IMR-90 (cell line): ENCODE measurements around the gene HOXC12. TPM values are rescaled to one million over a fixed set of nuclear protein-coding genes. Genes with fewer than 3 reads are reported as not detected.

Source experiments
- ATAC-seq: fragments of 200-7000 bp; cut with Tn5 transposase; 2 replicates; pipeline ENCODE4 v1.9.1; 2020; ENCODE audit warnings: low read depth, mild to moderate bottlenecking, moderate library complexity
- BruUV-seq: library from RNA; stranded (reverse); fragments of 400-500 nt; replicated peaks from 2 replicates; lab custom pipeline; 2021; lab: Mats Ljungman, UMichigan
- CTCF ChIA-PET: fragments of 300-600 bp; formaldehyde crosslinking; extraction: SDS; loops from one replicate; lab custom pipeline; 2021; ENCODE audit warnings: antibody characterized with exemption; lab: Yijun Ruan, JAX
- POLR2A ChIA-PET: fragments of 300-600 bp; sonication (Branson Sonifier 250); formaldehyde crosslinking; loops from one replicate; lab custom pipeline; 2022; ENCODE audit warnings: antibody characterized with exemption; ENCODE audit not compliant: unreplicated experiment; lab: Charles Lee
- DNase-seq: peaks from one replicate; pipeline ENCODE4 v3.0.0; 2013
- H2AFZ ChIP-seq: replicated peaks from 2 replicates; pipeline ENCODE3; 2013; ENCODE audit warnings: low read length, mild to moderate bottlenecking; ENCODE audit not compliant: poor library complexity
- H2AK5ac ChIP-seq: 2 replicates; pipeline ENCODE4 v1.6.1; 2013; ENCODE audit warnings: low read depth, low read length, inconsistent platforms
- H2AK9ac ChIP-seq: replicated peaks from 2 replicates; pipeline ENCODE3; 2013; ENCODE audit warnings: mild to moderate bottlenecking, low read depth, low read length, moderate library complexity; ENCODE audit not compliant: poor library complexity
- H2BK120ac ChIP-seq: 2 replicates; pipeline ENCODE4 v1.6.1; 2013; ENCODE audit warnings: low read depth, low read length, inconsistent platforms
- H2BK15ac ChIP-seq: 3 replicates; pipeline ENCODE4 v1.6.1; 2013; ENCODE audit warnings: low read depth, low read length, inconsistent platforms
- H2BK20ac ChIP-seq: 2 replicates; pipeline ENCODE4 v1.6.1; 2013; ENCODE audit warnings: low read depth, mild to moderate bottlenecking, inconsistent platforms, low read length, moderate library complexity
- H2BK5ac ChIP-seq: 2 replicates; pipeline ENCODE4 v1.6.1; 2013; ENCODE audit warnings: mild to moderate bottlenecking, low read depth, low read length, inconsistent platforms; ENCODE audit not compliant: poor library complexity, severe bottlenecking
- H3K14ac ChIP-seq: replicated peaks from 2 replicates; pipeline ENCODE4 v1.6.1; 2013; ENCODE audit warnings: low read depth, low read length, inconsistent platforms
- H3K18ac ChIP-seq: 2 replicates; pipeline ENCODE4 v1.6.1; 2013; ENCODE audit warnings: low read depth, low read length, control low read depth
- H3K23ac ChIP-seq: 2 replicates; pipeline ENCODE4 v1.6.1; 2013; ENCODE audit warnings: low read depth, low read length, inconsistent platforms
- H3K27ac ChIP-seq: 2 replicates; pipeline ENCODE4 v1.5.1; 2013; ENCODE audit warnings: mild to moderate bottlenecking, control low read depth, low read length; ENCODE audit not compliant: insufficient read depth
- H3K27me3 ChIP-seq: 2 replicates; pipeline ENCODE4 v1.6.1; 2013; ENCODE audit warnings: low read length; ENCODE audit not compliant: control insufficient read depth, insufficient read depth
- H3K36me3 ChIP-seq: 2 replicates; pipeline ENCODE4 v1.6.1; 2013; ENCODE audit warnings: low read length, mixed read lengths; ENCODE audit not compliant: control insufficient read depth, insufficient read depth
- H3K4ac ChIP-seq: 2 replicates; pipeline ENCODE4 v1.6.1; 2013; ENCODE audit warnings: low read depth, low read length, inconsistent platforms
- H3K4me1 ChIP-seq: 2 replicates; pipeline ENCODE4 v1.6.1; 2013; ENCODE audit warnings: low read length, mixed read lengths; ENCODE audit not compliant: control insufficient read depth, insufficient read depth
- H3K4me2 ChIP-seq: 2 replicates; pipeline ENCODE4 v1.6.1; 2013; ENCODE audit warnings: low read depth, mild to moderate bottlenecking, control low read depth, low read length, moderate library complexity
- H3K4me3 ChIP-seq: 2 replicates; pipeline ENCODE4 v1.5.1; 2013; ENCODE audit warnings: low read depth, mild to moderate bottlenecking, control low read depth, low read length, moderate library complexity; ENCODE audit not compliant: insufficient read depth
- H3K56ac ChIP-seq: 2 replicates; pipeline ENCODE4 v1.6.1; 2013; ENCODE audit warnings: low read length, inconsistent platforms; ENCODE audit not compliant: insufficient read depth; ENCODE audit errors: extremely low read depth
- H3K79me1 ChIP-seq, 2 experiments: 2 replicates each; pipeline ENCODE4 v1.6.1; 2013; ENCODE audit warnings: low read length in 2 of 2, inconsistent platforms in 1 of 2, low read depth in 1 of 2
- H3K9ac ChIP-seq: 2 replicates; pipeline ENCODE4 v1.6.1; 2013; ENCODE audit warnings: low read depth, low read length, control low read depth
- H3K9me1 ChIP-seq: 2 replicates; pipeline ENCODE4 v1.6.1; 2013; ENCODE audit warnings: low read length, inconsistent platforms; ENCODE audit not compliant: insufficient read depth
- H3K9me3 ChIP-seq: 2 replicates; pipeline ENCODE4 v1.6.1; 2013; ENCODE audit warnings: low read length; ENCODE audit not compliant: control insufficient read depth, insufficient read depth
- H4K20me1 ChIP-seq: 2 replicates; pipeline ENCODE4 v1.6.1; 2013; ENCODE audit warnings: low read length, inconsistent platforms; ENCODE audit not compliant: insufficient read depth
- H4K5ac ChIP-seq: 2 replicates; pipeline ENCODE4 v1.6.1; 2013; ENCODE audit warnings: mild to moderate bottlenecking, low read depth, low read length, control low read depth
- H4K8ac ChIP-seq, 2 experiments: 2 replicates each; pipeline ENCODE4 v1.6.1; 2013; ENCODE audit warnings: low read depth in 2 of 2, low read length in 2 of 2, control low read depth in 1 of 2, inconsistent platforms in 1 of 2
- H4K91ac ChIP-seq: 2 replicates; pipeline ENCODE4 v1.6.1; 2013; ENCODE audit warnings: low read depth, low read length, inconsistent platforms; ENCODE audit not compliant: insufficient read depth
- BHLHE40 ChIP-seq: fragments of 150-350 bp; IDR thresholded peaks from 2 replicates; pipeline ENCODE4 v1.6.1; 2016; ENCODE audit warnings: mild to moderate bottlenecking, low read depth, low read length
- CHD1 ChIP-seq: IDR thresholded peaks from 2 replicates; pipeline ENCODE4 v1.6.1; 2012; ENCODE audit warnings: low read depth, low read length, improper control_type of control experiment
- FOS ChIP-seq: fragments of 150-350 bp; IDR thresholded peaks from 2 replicates; pipeline ENCODE4 v1.6.1; 2016; ENCODE audit warnings: low read depth, low read length
- MAFK ChIP-seq: IDR thresholded peaks from 2 replicates; pipeline ENCODE4 v1.6.1; 2012; ENCODE audit warnings: low read depth, low read length, improper control_type of control experiment
- MAZ ChIP-seq: IDR thresholded peaks from 2 replicates; pipeline ENCODE4 v1.6.1; 2012; ENCODE audit warnings: low read depth, mild to moderate bottlenecking, low read length, improper control_type of control experiment, moderate library complexity, borderline replicate concordance
- MXI1 ChIP-seq: IDR thresholded peaks from 2 replicates; pipeline ENCODE4 v1.6.1; 2012; ENCODE audit warnings: low read depth, mild to moderate bottlenecking, low read length, moderate library complexity, borderline replicate concordance
- NFE2L2 ChIP-seq: fragments of 150-350 bp; IDR thresholded peaks from 2 replicates; pipeline ENCODE4 v1.6.1; 2016; ENCODE audit warnings: low read depth, mild to moderate bottlenecking, low read length
- RAD21 ChIP-seq: IDR thresholded peaks from 2 replicates; pipeline ENCODE4 v1.6.1; 2012; ENCODE audit warnings: low read length, improper control_type of control experiment
- RFX5 ChIP-seq: IDR thresholded peaks from 2 replicates; pipeline ENCODE4 v1.8.0; 2012; ENCODE audit warnings: low read depth, mild to moderate bottlenecking, low read length, moderate library complexity
- SMC3 ChIP-seq: fragments of 150-350 bp; IDR thresholded peaks from 2 replicates; pipeline ENCODE4 v1.6.1; 2016; ENCODE audit warnings: low read depth, mild to moderate bottlenecking, antibody characterized with exemption, low read length, moderate library complexity
- WGBS, 2 experiments: methylation state at CpG; one replicate each; pipeline versions ENCODE4 v1.1.5 to v1.1.7; 2013; ENCODE audit warnings: missing lambda C conversion rate in 2 of 2; ENCODE audit not compliant: insufficient read length in 1 of 2; ENCODE audit errors: extremely low coverage in 2 of 2; 5-methylcytosine and 5-hydroxymethylcytosine counted together
- dilution Hi-C: fragments of 300-500 bp; cut with HindIII; formaldehyde crosslinking; loops from one replicate; pipeline ENCODE4 v1.14.3; 2018; ENCODE audit warnings: low sequenced_read_pairs; ENCODE audit not compliant: unreplicated experiment
- in situ Hi-C: fragments of 300-500 bp; cut with MboI; formaldehyde crosslinking; loops from 3 replicates; pipeline ENCODE4 v1.14.3; 2019; ENCODE audit warnings: low sequenced_read_pairs, inconsistent platforms, mixed read lengths
- intact Hi-C: fragments of 100-400 bp; cut with micrococcal nuclease; formaldehyde crosslinking; loops from 2 replicates; pipeline ENCODE4 v1.10.0; 2022
- polyA plus RNA-seq, 3 experiments: library from polyadenylated mRNA; depleted of rRNA; stranded (reverse); fragments of >200 nt; gene quantifications; 2 replicates each; pipeline ENCODE4 v1.2.3, GENCODE V29; 2012; ENCODE audit warnings: low replicate concordance in 1 of 3
- total RNA-seq: library from RNA; depleted of rRNA; stranded (reverse); fragments of >200 nt; gene quantifications from 2 replicates; pipeline ENCODE4 v1.2.3, GENCODE V29; 2012
- TF ChIP-seq, protein P1 (sequence below): fragments of 150-350 bp; IDR thresholded peaks from 2 replicates; pipeline ENCODE4 v1.6.1; 2017; ENCODE audit warnings: mild to moderate bottlenecking, antibody characterized with exemption, low read length, low read depth
- TF ChIP-seq, protein P2 (sequence below): conservative IDR thresholded peaks from 2 replicates; pipeline ENCODE4 v1.5.1; 2012; ENCODE audit warnings: mild to moderate bottlenecking, low read depth, low read length, improper control_type of control experiment

The HOXC12 gene
- total and polyA plus RNA-seq, 2 of the 4 experiments (the other 2 are of a cell fraction), result not detected

DNA sequence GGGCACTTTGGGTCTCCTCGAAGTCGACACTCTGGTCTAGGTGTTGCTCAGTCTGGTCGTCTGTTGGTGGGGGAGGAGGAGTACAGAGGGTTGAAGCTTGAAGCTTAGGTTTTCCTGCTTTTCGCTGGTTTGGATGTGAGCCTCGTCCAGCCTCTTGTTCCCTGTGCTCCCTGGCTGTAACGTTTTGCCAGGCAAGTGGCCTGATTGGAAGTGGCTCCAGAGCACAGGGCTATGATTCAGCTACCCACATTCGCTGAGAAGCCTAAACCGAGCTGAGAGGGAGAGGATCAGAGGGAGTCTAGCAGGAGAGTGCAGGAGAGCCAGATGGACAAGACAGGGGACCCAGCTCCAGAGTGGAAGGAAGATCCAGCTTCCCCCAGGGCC, 36.4 kb downstream of the HOXC12 start (continued):
- TF ChIP-seq, protein P1, sequence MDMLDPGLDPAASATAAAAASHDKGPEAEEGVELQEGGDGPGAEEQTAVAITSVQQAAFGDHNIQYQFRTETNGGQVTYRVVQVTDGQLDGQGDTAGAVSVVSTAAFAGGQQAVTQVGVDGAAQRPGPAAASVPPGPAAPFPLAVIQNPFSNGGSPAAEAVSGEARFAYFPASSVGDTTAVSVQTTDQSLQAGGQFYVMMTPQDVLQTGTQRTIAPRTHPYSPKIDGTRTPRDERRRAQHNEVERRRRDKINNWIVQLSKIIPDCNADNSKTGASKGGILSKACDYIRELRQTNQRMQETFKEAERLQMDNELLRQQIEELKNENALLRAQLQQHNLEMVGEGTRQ, result no peak
- no peak for TF ChIP-seq FOS

DNA sequence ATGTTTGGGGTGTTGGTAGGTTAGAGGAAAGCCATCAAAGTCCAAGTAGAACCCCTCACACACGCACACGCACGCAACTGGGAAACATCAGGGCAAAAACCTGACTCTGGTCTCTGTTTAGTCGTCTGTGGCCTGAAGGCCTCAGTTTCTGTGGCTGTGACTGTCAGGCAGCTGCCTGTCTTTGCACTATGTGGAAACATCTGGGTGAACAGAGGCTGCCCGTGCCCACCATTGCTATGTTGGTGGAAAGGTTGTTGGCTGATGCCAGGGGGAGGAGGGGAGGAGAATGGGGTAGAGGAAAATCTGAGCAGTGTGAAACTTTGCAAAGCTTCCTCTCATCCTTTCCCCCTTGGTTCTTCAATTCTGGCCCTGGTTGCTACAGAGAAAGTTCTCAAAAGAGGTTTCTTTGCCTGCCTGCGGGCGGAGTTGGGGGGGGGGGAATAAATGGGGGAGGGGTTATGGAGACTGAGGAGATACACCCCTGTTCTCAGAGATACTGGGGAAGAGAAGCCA, 37.7 kb downstream of the HOXC12 start:
- CTCF ChIA-PET, result no interaction called here
- no peak overlapping the region for H4K91ac ChIP-seq
- no peak for TF ChIP-seq FOS
- no peak for TF ChIP-seq RAD21
- TF ChIP-seq, protein P1, result no peak
- TF ChIP-seq MAZ, result no peak
- no peak for TF ChIP-seq BHLHE40
- no peak for TF ChIP-seq CHD1
- no peak for TF ChIP-seq MAFK
- TF ChIP-seq, protein P2, sequence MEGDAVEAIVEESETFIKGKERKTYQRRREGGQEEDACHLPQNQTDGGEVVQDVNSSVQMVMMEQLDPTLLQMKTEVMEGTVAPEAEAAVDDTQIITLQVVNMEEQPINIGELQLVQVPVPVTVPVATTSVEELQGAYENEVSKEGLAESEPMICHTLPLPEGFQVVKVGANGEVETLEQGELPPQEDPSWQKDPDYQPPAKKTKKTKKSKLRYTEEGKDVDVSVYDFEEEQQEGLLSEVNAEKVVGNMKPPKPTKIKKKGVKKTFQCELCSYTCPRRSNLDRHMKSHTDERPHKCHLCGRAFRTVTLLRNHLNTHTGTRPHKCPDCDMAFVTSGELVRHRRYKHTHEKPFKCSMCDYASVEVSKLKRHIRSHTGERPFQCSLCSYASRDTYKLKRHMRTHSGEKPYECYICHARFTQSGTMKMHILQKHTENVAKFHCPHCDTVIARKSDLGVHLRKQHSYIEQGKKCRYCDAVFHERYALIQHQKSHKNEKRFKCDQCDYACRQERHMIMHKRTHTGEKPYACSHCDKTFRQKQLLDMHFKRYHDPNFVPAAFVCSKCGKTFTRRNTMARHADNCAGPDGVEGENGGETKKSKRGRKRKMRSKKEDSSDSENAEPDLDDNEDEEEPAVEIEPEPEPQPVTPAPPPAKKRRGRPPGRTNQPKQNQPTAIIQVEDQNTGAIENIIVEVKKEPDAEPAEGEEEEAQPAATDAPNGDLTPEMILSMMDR, result no peak
- TF ChIP-seq RFX5, result no peak
- TF ChIP-seq NFE2L2, result no peak
- no peak for TF ChIP-seq MXI1
- no peak for TF ChIP-seq SMC3
- no peak overlapping the region for H2BK120ac ChIP-seq
- no peak overlapping the region for H3K9ac ChIP-seq
- H2AK5ac ChIP-seq, result no peak overlapping the region
- H3K9me3 ChIP-seq, result peaks cover 13% of the 10 kb centered on the region
- no peak overlapping the region for H4K8ac ChIP-seq
- WGBS, 2 experiments, result 0% methylated on average over 1 of the region's 7 CpGs; no CpG with 5 or more reads in 1 of the 2 experiments
- in situ Hi-C loops, result loop anchor here (10.0 kb wide), 2 partner anchors 228 to 382 kb away; no protein-coding TSS in a partner anchor
- no peak overlapping the region for H3K4me3 ChIP-seq
- no peaks in the 10 kb centered on the region for H3K9me1 ChIP-seq
- H3K56ac ChIP-seq, result no peak overlapping the region
- H3K14ac ChIP-seq, result no peak overlapping the region
- DNase-seq (no peak), ATAC-seq (no peak)
- no peaks in the 10 kb centered on the region; the same call in 1 of the 2 replicates for H4K20me1 ChIP-seq
- no peak overlapping the region for H3K4ac ChIP-seq
- intact Hi-C loops, result no loop called here
- no peaks in the 10 kb centered on the region for H3K36me3 ChIP-seq
- no peak overlapping the region for H2AFZ ChIP-seq
- no peak overlapping the region for H2BK20ac ChIP-seq
- no TSS peak for BruUV-seq
- H3K4me1 ChIP-seq, result peaks cover 3% of the 10 kb centered on the region; the same call in 1 of the 2 replicates
- POLR2A ChIA-PET, result no interaction called here
- no peak overlapping the region for H3K18ac ChIP-seq
- H3K27ac ChIP-seq, result no peak overlapping the region
- H3K4me2 ChIP-seq, result no peak overlapping the region
- no peak overlapping the region for H3K23ac ChIP-seq
- no peak overlapping the region for H4K5ac ChIP-seq
- H3K79me1 ChIP-seq, result no peaks in the 10 kb centered on the region
- H3K27me3 ChIP-seq, result peaks cover 98% of the 10 kb centered on the region
- H2AK9ac ChIP-seq, result no peak overlapping the region
- H2BK15ac ChIP-seq, result no peak overlapping the region
- H2BK5ac ChIP-seq, result no peak overlapping the region
- dilution Hi-C loops, result no loop called here
